GM12873 (cell line): ENCODE results near the gene CNTRL.

Experiments used
- TF ChIP-seq, protein P1 (sequence below): IDR thresholded peaks from 2 replicates; pipeline ENCODE4 v1.5.1; 2012; ENCODE audit warnings: low read depth, mild to moderate bottlenecking, moderate library complexity, low read length, control low read depth; ENCODE audit not compliant: insufficient read depth; ENCODE audit errors: missing control alignments

The CNTRL gene

DNA sequence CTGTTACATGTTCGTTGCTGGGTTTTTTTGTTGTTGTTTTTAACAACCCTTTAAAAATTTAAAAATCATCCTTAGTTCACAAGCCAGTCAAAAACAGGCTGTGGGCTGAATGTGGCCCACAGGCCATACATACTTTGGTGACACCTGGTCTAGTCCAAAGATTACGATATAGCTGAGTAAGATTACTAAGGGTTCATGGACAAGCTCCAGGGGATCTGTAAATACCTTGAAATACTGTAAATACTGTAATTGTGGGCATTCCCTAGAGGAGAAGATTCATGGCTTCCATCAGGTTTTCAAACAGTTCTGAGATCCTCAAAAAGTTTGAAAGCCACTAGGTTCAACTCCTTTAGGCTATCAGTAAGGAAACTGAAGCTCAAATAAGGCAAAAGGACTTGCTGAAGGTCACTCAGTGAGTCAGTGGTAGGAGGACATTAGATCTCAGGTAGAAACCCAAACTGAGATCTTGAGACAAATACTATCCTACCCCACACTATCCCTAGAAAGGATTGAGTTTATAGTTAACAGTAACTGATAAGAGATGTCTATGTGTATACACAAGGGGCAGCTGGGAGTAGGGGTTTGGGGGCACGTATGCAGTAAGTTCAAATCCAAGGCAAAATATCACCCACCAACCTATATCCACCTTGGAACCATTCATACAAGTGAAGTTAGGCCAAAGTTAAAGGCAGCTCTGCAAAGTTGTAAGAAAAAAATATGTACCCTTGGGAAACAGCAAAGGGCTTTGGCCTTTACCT lies 109.1 kb downstream of the CNTRL start:
- TF ChIP-seq, protein P1, sequence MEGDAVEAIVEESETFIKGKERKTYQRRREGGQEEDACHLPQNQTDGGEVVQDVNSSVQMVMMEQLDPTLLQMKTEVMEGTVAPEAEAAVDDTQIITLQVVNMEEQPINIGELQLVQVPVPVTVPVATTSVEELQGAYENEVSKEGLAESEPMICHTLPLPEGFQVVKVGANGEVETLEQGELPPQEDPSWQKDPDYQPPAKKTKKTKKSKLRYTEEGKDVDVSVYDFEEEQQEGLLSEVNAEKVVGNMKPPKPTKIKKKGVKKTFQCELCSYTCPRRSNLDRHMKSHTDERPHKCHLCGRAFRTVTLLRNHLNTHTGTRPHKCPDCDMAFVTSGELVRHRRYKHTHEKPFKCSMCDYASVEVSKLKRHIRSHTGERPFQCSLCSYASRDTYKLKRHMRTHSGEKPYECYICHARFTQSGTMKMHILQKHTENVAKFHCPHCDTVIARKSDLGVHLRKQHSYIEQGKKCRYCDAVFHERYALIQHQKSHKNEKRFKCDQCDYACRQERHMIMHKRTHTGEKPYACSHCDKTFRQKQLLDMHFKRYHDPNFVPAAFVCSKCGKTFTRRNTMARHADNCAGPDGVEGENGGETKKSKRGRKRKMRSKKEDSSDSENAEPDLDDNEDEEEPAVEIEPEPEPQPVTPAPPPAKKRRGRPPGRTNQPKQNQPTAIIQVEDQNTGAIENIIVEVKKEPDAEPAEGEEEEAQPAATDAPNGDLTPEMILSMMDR: no peak

DNA sequence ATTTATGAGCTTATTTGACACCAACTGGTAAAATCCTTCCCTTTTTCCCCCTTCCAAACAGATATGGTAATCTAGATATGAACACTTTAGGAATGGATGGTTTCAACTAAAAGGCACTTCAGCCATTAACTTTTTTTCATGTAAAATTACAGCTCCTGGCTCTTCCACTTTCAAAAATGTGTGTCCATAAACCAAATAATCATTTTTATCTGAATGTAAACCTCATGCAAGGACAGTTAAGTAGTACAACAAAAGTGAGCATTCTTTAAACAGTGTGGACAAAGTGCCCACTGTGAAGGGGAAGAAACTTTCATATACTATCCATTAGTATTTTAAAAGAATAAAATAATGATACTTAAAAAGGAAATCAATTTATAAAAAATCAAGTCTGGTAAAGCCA lies 109.7 kb downstream of the CNTRL start:
- TF ChIP-seq, protein P1: no peak

DNA sequence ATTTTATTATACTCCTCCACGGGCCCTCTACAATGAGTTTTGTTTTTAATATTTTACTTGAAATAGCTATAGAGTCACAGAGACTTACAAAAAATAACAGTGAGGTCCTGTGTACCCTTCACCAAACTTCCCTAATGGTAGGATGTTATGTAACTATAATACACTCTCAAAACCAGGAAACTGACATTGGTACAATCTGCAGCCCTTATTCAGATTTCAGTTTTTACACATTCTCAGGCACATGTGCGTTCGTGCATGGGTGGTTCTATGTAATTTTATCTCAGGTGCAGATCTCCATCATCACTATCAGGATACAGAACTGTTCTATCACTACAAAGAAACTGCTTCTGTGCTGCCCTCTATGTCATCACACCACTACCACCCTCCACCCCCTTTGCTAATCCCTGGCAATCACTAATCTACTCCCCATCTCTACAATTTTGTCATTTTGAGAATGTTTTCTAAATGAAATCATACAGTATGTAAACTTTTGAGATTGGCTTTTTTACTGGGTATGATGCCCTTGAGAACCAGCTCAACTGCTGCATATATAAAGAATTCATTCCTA lies 110.5 kb downstream of the CNTRL start:
- TF ChIP-seq, protein P1: no peak

DNA sequence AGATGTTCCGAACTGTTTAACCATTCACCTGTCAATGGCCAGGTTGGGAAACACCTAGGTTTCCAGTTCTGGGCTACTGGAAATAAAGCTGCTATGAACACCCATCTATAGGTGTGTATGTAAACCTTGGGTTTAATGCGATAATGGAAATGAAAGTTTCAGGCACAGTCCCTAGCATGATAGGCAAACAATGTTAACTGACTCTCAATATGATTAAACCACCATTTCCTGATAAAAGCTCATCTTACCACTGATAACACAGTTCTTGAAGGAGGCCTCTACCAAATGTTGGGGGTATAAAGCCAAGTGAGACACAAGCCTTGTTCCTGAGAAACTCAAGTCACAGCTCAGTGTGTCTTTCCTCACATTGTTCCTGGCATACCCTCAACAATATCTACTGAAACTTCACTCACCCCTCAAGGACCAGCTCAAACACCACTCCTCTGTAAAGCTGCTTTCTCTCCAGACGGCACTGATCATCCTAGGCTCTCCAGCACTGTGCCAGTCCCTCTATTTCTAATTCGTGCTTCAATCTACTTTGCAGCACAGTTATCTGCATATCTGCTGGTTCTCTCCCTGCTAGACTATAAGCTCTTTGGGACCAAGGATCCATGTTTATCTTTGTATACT lies 111.1 kb downstream of the CNTRL start:
- TF ChIP-seq, protein P1: no peak

DNA sequence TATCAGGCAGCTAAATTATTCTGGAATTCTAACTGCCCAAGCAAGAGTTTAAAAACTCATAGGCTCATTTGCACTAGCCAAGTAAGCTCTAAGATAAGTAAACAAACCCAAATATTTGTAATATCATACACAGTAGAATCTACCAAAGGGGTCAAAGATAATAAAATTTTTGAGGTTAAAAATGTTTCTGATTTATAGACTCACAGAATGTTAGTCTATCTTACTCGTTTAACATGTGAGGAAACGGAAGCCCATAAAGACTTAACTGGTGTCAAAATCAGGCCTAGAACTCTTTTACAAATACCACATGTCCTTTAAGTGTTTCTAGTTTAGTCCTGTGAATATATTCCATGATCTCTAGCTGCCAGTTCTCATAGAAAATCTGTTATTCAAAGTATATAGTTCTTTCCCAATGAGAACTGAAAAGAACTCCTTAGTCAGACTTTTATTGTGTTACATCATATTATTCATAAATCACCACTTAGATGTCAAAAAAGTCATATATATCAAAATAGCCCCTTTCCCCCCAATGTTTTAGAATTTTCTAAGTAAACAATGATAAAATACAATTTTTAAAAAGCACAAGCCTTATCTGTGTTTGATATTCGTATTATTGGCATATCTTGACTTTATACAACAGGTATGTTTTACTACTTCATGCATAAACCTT lies 113.0 kb downstream of the CNTRL start:
- TF ChIP-seq, protein P1: no peak

DNA sequence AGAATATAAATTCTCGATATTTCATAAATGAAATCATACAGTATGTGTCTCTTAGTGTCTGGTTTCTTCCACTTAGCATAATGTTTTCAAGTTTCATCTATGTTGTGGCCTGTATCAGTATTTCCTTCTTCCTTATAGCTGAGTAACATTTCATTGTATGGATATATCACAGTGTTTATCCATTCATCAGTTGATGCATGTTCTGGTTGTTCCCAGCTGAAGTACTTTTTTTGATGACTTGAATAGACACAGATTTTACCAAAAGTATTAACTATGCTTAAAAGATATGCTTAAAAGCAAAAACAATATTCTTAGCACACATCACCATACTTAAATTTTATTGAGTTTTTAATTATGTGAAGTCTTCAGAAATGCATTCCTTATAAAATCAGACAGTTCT lies 114.3 kb downstream of the CNTRL start:
- TF ChIP-seq, protein P1: no peak

DNA sequence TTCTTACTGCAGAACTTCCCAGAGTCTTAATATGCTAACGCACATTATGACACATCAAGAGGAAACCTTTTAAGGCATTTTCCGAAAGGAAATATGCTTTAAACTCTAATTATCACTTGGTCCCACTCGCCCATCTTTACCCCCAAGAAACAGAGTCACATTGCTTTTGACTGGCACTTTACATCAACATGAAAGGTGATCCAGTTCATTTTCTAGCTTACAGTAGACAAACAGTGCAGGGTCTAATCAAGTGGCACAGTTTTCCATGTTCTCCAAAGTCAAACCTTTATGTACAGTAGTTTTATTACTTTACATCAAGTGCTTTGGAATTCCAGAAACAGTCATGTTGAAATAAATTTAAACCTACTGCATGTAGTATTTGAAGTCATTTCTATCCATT lies 114.9 kb downstream of the CNTRL start:
- TF ChIP-seq, protein P1: no peak
